ENCODE data around the gene ITPK1.
A peak's percentile ranks its signal among the peaks of the same experiment; 100 is the strongest.

The ITPK1 gene

GRCh38 chr14:93012506-93012905 lies 103.2 kb downstream of the ITPK1 start:
- H2BK120ac ChIP-seq (ENCODE audit: low read depth, low read length) = no peak overlapping the region
- no peaks in the 10 kb centered on the region for H3K27me3 ChIP-seq (ENCODE audit: insufficient read depth, low read length, poor library complexity)
- no peaks in the 10 kb centered on the region for H3K4me1 ChIP-seq (ENCODE audit: control insufficient read depth, low read depth, low read length)
- H3K79me1 ChIP-seq (ENCODE audit: low read length) = no peaks in the 10 kb centered on the region
- no peak overlapping the region for H3K27ac ChIP-seq (ENCODE audit: low read depth, low read length)
- H3K36me3 ChIP-seq (ENCODE audit: control insufficient read depth, insufficient read depth, low read length) = no peaks in the 10 kb centered on the region
- H3K18ac ChIP-seq (ENCODE audit: low read length) = no peak overlapping the region
- H3K4me3 ChIP-seq (ENCODE audit: low read length) = no peak overlapping the region
- H3K4ac ChIP-seq (ENCODE audit: low read depth, low read length) = no peak overlapping the region
- H2BK15ac ChIP-seq (replicated peaks; ENCODE audit: low read depth) = no peak overlapping the region
- no peaks in the 10 kb centered on the region for H3K79me2 ChIP-seq (ENCODE audit: control insufficient read depth, insufficient read depth, low read length)
- WGBS (ENCODE audit: extremely low coverage, insufficient coverage, low lambda C conversion rate) = no CpG with 5 or more reads among the region's 7 CpGs
- DNase-seq = no peak
- no peak overlapping the region for H3K9ac ChIP-seq (ENCODE audit: low read length)
- H3K23ac ChIP-seq (ENCODE audit: low read length) = no peak overlapping the region
- H4K5ac ChIP-seq (ENCODE audit: low read length) = no peak overlapping the region
- no peak overlapping the region for H3K4me2 ChIP-seq (ENCODE audit: low read length)
- H2BK5ac ChIP-seq (ENCODE audit: low read length) = no peak overlapping the region
- no peak overlapping the region for H3K56ac ChIP-seq (ENCODE audit: low read length)
- H4K8ac ChIP-seq (ENCODE audit: low read depth, low read length) = no peak overlapping the region
- H2AK5ac ChIP-seq (ENCODE audit: low read length) = no peak overlapping the region

- H3K4me1 ChIP-seq (ENCODE audit: control insufficient read depth, low read depth, low read length) = no peaks in the 10 kb centered on the region
Measured at GRCh38 chr14:93011650-93012325, 103.9 kb downstream of the ITPK1 start.

GRCh38 chr14:93011141-93011529 lies 104.6 kb downstream of the ITPK1 start:
- WGBS (ENCODE audit: extremely low coverage, insufficient coverage, low lambda C conversion rate) = no CpG with 5 or more reads among the region's 10 CpGs

More at GRCh38 chr14:93011650-93012325, 103.9 kb downstream of the ITPK1 start:
- H4K5ac ChIP-seq (ENCODE audit: low read length) = no peak overlapping the region
- H3K23ac ChIP-seq (ENCODE audit: low read length) = no peak overlapping the region
- no peak overlapping the region for H3K4me3 ChIP-seq (ENCODE audit: low read length)
- no peaks in the 10 kb centered on the region for H3K27me3 ChIP-seq (ENCODE audit: insufficient read depth, low read length, poor library complexity)
- H3K56ac ChIP-seq (ENCODE audit: low read length) = peak overlapping the region; percentile 25
- H2BK120ac ChIP-seq (ENCODE audit: low read depth, low read length) = no peak overlapping the region
- H3K18ac ChIP-seq (ENCODE audit: low read length) = no peak overlapping the region
- H3K9ac ChIP-seq (ENCODE audit: low read length) = no peak overlapping the region
- WGBS (ENCODE audit: extremely low coverage, insufficient coverage, low lambda C conversion rate) = no CpG with 5 or more reads among the region's 22 CpGs
- H3K27ac ChIP-seq (ENCODE audit: low read depth, low read length) = no peak overlapping the region
- no peak overlapping the region for H3K4me2 ChIP-seq (ENCODE audit: low read length)
- H3K36me3 ChIP-seq (ENCODE audit: control insufficient read depth, insufficient read depth, low read length) = no peaks in the 10 kb centered on the region
- H3K79me2 ChIP-seq (ENCODE audit: control insufficient read depth, insufficient read depth, low read length) = no peaks in the 10 kb centered on the region
- no peak for DNase-seq
- H2AK5ac ChIP-seq (ENCODE audit: low read length) = no peak overlapping the region
- H3K4ac ChIP-seq (ENCODE audit: low read depth, low read length) = no peak overlapping the region
- no peaks in the 10 kb centered on the region for H3K79me1 ChIP-seq (ENCODE audit: low read length)
- no peak overlapping the region for H2BK15ac ChIP-seq (replicated peaks; ENCODE audit: low read depth)
- no peak overlapping the region for H2BK5ac ChIP-seq (ENCODE audit: low read length)
- no peak overlapping the region for H4K8ac ChIP-seq (ENCODE audit: low read depth, low read length)

GRCh38 chr14:93010522-93011140 lies 105.1 kb downstream of the ITPK1 start:
- no peak overlapping the region for H3K4ac ChIP-seq (ENCODE audit: low read depth, low read length)
- DNase-seq = no peak
- no peak overlapping the region for H4K8ac ChIP-seq (ENCODE audit: low read depth, low read length)
- no peaks in the 10 kb centered on the region for H3K4me1 ChIP-seq (ENCODE audit: control insufficient read depth, low read depth, low read length)
- H3K36me3 ChIP-seq (ENCODE audit: control insufficient read depth, insufficient read depth, low read length) = no peaks in the 10 kb centered on the region
- H3K4me3 ChIP-seq (ENCODE audit: low read length) = no peak overlapping the region
- no peak overlapping the region for H2BK15ac ChIP-seq (replicated peaks; ENCODE audit: low read depth)
- H3K27ac ChIP-seq (ENCODE audit: low read depth, low read length) = no peak overlapping the region
- H2BK5ac ChIP-seq (ENCODE audit: low read length) = no peak overlapping the region
- no CpG with 5 or more reads among the region's 13 CpGs for WGBS (ENCODE audit: extremely low coverage, insufficient coverage, low lambda C conversion rate)
- no peaks in the 10 kb centered on the region for H3K27me3 ChIP-seq (ENCODE audit: insufficient read depth, low read length, poor library complexity)
- no peaks in the 10 kb centered on the region for H3K79me1 ChIP-seq (ENCODE audit: low read length)
- no peak overlapping the region for H4K5ac ChIP-seq (ENCODE audit: low read length)
- H3K4me2 ChIP-seq (ENCODE audit: low read length) = no peak overlapping the region
- no peak overlapping the region for H3K56ac ChIP-seq (ENCODE audit: low read length)
- no peaks in the 10 kb centered on the region for H3K79me2 ChIP-seq (ENCODE audit: control insufficient read depth, insufficient read depth, low read length)
- H2BK120ac ChIP-seq (ENCODE audit: low read depth, low read length) = no peak overlapping the region
- no peak overlapping the region for H3K18ac ChIP-seq (ENCODE audit: low read length)
- no peak overlapping the region for H3K23ac ChIP-seq (ENCODE audit: low read length)
- H3K9ac ChIP-seq (ENCODE audit: low read length) = no peak overlapping the region
- H2AK5ac ChIP-seq (ENCODE audit: low read length) = no peak overlapping the region

More at GRCh38 chr14:93011141-93011529, 104.6 kb downstream of the ITPK1 start:
- Histone ChIP-seq H3K23ac (ENCODE audit: low read length) (no peak overlapping the region), H3K27ac (ENCODE audit: low read depth, low read length) (no peak overlapping the region), H3K18ac (ENCODE audit: low read length) (no peak overlapping the region), H2BK5ac (ENCODE audit: low read length) (no peak overlapping the region), H2BK15ac (replicated peaks; ENCODE audit: low read depth) (no peak overlapping the region), H4K5ac (ENCODE audit: low read length) (no peak overlapping the region), H2BK120ac (ENCODE audit: low read depth, low read length) (no peak overlapping the region), H3K4me3 (ENCODE audit: low read length) (no peak overlapping the region), H3K4ac (ENCODE audit: low read depth, low read length) (no peak overlapping the region), H3K4me1 (ENCODE audit: control insufficient read depth, low read depth, low read length) (no peaks in the 10 kb centered on the region), H2AK5ac (ENCODE audit: low read length) (no peak overlapping the region), H3K36me3 (ENCODE audit: control insufficient read depth, insufficient read depth, low read length) (no peaks in the 10 kb centered on the region), H3K79me1 (ENCODE audit: low read length) (no peaks in the 10 kb centered on the region), H3K27me3 (ENCODE audit: insufficient read depth, low read length, poor library complexity) (no peaks in the 10 kb centered on the region), H4K8ac (ENCODE audit: low read depth, low read length) (no peak overlapping the region), H3K56ac (ENCODE audit: low read length) (no peak overlapping the region), H3K4me2 (ENCODE audit: low read length) (no peak overlapping the region), H3K9ac (ENCODE audit: low read length) (no peak overlapping the region), H3K79me2 (ENCODE audit: control insufficient read depth, insufficient read depth, low read length) (no peaks in the 10 kb centered on the region)
- no peak for DNase-seq

- H4K8ac ChIP-seq (ENCODE audit: low read depth, low read length) = no peak overlapping the region
- no peaks in the 10 kb centered on the region for H3K79me2 ChIP-seq (ENCODE audit: control insufficient read depth, insufficient read depth, low read length)
- H3K18ac ChIP-seq (ENCODE audit: low read length) = no peak overlapping the region
- H3K4me2 ChIP-seq (ENCODE audit: low read length) = no peak overlapping the region
- H3K4me3 ChIP-seq (ENCODE audit: low read length) = no peak overlapping the region
- H3K79me1 ChIP-seq (ENCODE audit: low read length) = no peaks in the 10 kb centered on the region
- no peak overlapping the region for H4K5ac ChIP-seq (ENCODE audit: low read length)
- no peak overlapping the region for H2BK120ac ChIP-seq (ENCODE audit: low read depth, low read length)
- H3K4me1 ChIP-seq (ENCODE audit: control insufficient read depth, low read depth, low read length) = no peaks in the 10 kb centered on the region
- H3K56ac ChIP-seq (ENCODE audit: low read length) = no peak overlapping the region
- H3K9ac ChIP-seq (ENCODE audit: low read length) = no peak overlapping the region
- H2AK5ac ChIP-seq (ENCODE audit: low read length) = no peak overlapping the region
- no peak overlapping the region for H3K4ac ChIP-seq (ENCODE audit: low read depth, low read length)
- no peaks in the 10 kb centered on the region for H3K36me3 ChIP-seq (ENCODE audit: control insufficient read depth, insufficient read depth, low read length)
- H3K27ac ChIP-seq (ENCODE audit: low read depth, low read length) = no peak overlapping the region
- H3K27me3 ChIP-seq (ENCODE audit: insufficient read depth, low read length, poor library complexity) = no peaks in the 10 kb centered on the region
- no peak overlapping the region for H2BK15ac ChIP-seq (replicated peaks; ENCODE audit: low read depth)
- DNase-seq = no peak
- WGBS (ENCODE audit: extremely low coverage, insufficient coverage, low lambda C conversion rate) = no CpG with 5 or more reads among the region's 11 CpGs
- H3K23ac ChIP-seq (ENCODE audit: low read length) = no peak overlapping the region
- H2BK5ac ChIP-seq (ENCODE audit: low read length) = no peak overlapping the region
Measured at GRCh38 chr14:93010130-93010499, 105.6 kb downstream of the ITPK1 start.
